HUDEP-2 (cell line): ENCODE data around the gene EPG5.
"Not testable (repeated sequence)": the region's sequence is repeated elsewhere in the genome, so short reads cannot be mapped to it uniquely, and the experiment has no call there.

Source experiments
- DNase-seq, 76 experiments: peaks; one replicate each; lab custom pipeline; 2025; ENCODE audit not compliant: unreplicated experiment in 76 of 76; lab: John Stamatoyannopoulos, UW

The EPG5 gene

GRCh38 chr18:45967007-45967706, at the start of gene EPG5:
TSS of gene EPG5 (minus strand) at chr18:45967329. CDS start at chr18:45967239, 90 bp downstream.
- peak; percentile 9 to 98 (median 93) for DNase-seq

- no peak for DNase-seq
Observed at GRCh38 chr18:46013484-46014189, 46.5 kb upstream of the EPG5 start.

GRCh38 chr18:46010676-46011075, 43.5 kb upstream of the EPG5 start:
- no peak for DNase-seq

- DNase-seq: no peak
Observed at GRCh38 chr18:46010050-46010449, 42.9 kb upstream of the EPG5 start.

GRCh38 chr18:46009125-46009840, 42.2 kb upstream of the EPG5 start:
- DNase-seq: no peak

- DNase-seq: no peak
Observed at GRCh38 chr18:46008531-46008930, 41.4 kb upstream of the EPG5 start.

- no peak for DNase-seq
Observed at GRCh38 chr18:46007165-46007564, 40.0 kb upstream of the EPG5 start.

- DNase-seq: no peak
Observed at GRCh38 chr18:46002934-46003333, 35.8 kb upstream of the EPG5 start.

GRCh38 chr18:46001892-46002291, 34.8 kb upstream of the EPG5 start:
- no peak for DNase-seq

GRCh38 chr18:46001074-46001473, 33.9 kb upstream of the EPG5 start:
- no peak for DNase-seq

- no peak for DNase-seq
Observed at GRCh38 chr18:45999536-45999935, 32.4 kb upstream of the EPG5 start.

GRCh38 chr18:45998244-45998643, 31.1 kb upstream of the EPG5 start:
- peak in 9 of 76 experiments; percentile 1 to 34 (median 15) for DNase-seq

GRCh38 chr18:45997700-45998151, 30.6 kb upstream of the EPG5 start:
- no peak for DNase-seq

GRCh38 chr18:45995461-45995860, 28.3 kb upstream of the EPG5 start:
- no peak for DNase-seq

GRCh38 chr18:45993438-45993837, 26.3 kb upstream of the EPG5 start:
- DNase-seq: no peak

GRCh38 chr18:45992527-45992926, 25.4 kb upstream of the EPG5 start:
- DNase-seq: not testable (repeated sequence)

GRCh38 chr18:45991788-45992187, 24.7 kb upstream of the EPG5 start:
- no peak for DNase-seq

GRCh38 chr18:45984546-45985235, 17.6 kb upstream of the EPG5 start:
- DNase-seq: no peak

- DNase-seq: peak in 6 of 76 experiments; percentile 1 to 36 (median 24)
Observed at GRCh38 chr18:45981821-45982220, 14.7 kb upstream of the EPG5 start.

GRCh38 chr18:45980229-45980628, 13.1 kb upstream of the EPG5 start:
- peak in 13 of 76 experiments; percentile 1 to 54 (median 27) for DNase-seq

- no peak for DNase-seq
Observed at GRCh38 chr18:45978084-45978483, 11.0 kb upstream of the EPG5 start.
